Measurements from ENCODE around the gene CEBPG.

Gene CEBPG

GRCh38 chr19:33350538-33351309 lies 22.8 kb upstream of the CEBPG start:
- DNase-seq, result no peak

- DNase-seq, result no peak
These were observed 18.0 kb upstream of the CEBPG start for GRCh38 chr19:33355535-33355934.

- no peak for DNase-seq
These were observed 16.0 kb upstream of the CEBPG start for GRCh38 chr19:33357556-33357955.

- no peak for DNase-seq
These were observed 15.1 kb upstream of the CEBPG start for GRCh38 chr19:33358408-33358807.

- DNase-seq, result no peak
These were observed 13.9 kb upstream of the CEBPG start for GRCh38 chr19:33359581-33359980.

GRCh38 chr19:33362508-33363228 lies 10.8 kb upstream of the CEBPG start:
- DNase-seq, result no peak

GRCh38 chr19:33363476-33363875 lies 10.0 kb upstream of the CEBPG start:
- DNase-seq, result no peak

GRCh38 chr19:33365691-33366090 lies 7.8 kb upstream of the CEBPG start:
- no peak for DNase-seq

- no peak for DNase-seq
These were observed 7.4 kb upstream of the CEBPG start for GRCh38 chr19:33366127-33366526.

GRCh38 chr19:33366897-33367296 lies 6.6 kb upstream of the CEBPG start:
- no peak for DNase-seq

- no peak for DNase-seq
These were observed 5.2 kb upstream of the CEBPG start for GRCh38 chr19:33368074-33368864.

GRCh38 chr19:33370783-33371182 lies 2.7 kb upstream of the CEBPG start:
- DNase-seq, result no peak

- DNase-seq, result no peak
These were observed 766 bp downstream of the CEBPG start for GRCh38 chr19:33374236-33374714.

GRCh38 chr19:33375156-33375836 lies 1.8 kb downstream of the CEBPG start:
- DNase-seq, result no peak

- DNase-seq, result no peak
These were observed 2.3 kb downstream of the CEBPG start for GRCh38 chr19:33375837-33376159.

- no peak for DNase-seq
These were observed 2.9 kb downstream of the CEBPG start for GRCh38 chr19:33376423-33376822.

- DNase-seq, result no peak
These were observed 3.5 kb downstream of the CEBPG start for GRCh38 chr19:33376941-33377557.

- DNase-seq, result no peak
These were observed 4.3 kb downstream of the CEBPG start for GRCh38 chr19:33377586-33378475.

GRCh38 chr19:33379151-33379829 lies 5.8 kb downstream of the CEBPG start:
- no peak for DNase-seq

- no peak for DNase-seq
These were observed 7.6 kb downstream of the CEBPG start for GRCh38 chr19:33381101-33381500.

- no peak for DNase-seq
These were observed 8.5 kb downstream of the CEBPG start for GRCh38 chr19:33382006-33382405.

Measured in midbrain (tissue), 1 donor.